RPMI7951 (cell line): ENCODE measurements around the gene LMF2. TPM values are rescaled to one million over a fixed set of nuclear protein-coding genes. Genes with fewer than 3 reads are reported as not detected.

Experiments
- DNase-seq: peaks from one replicate; pipeline ENCODE4 v3.0.0-alpha.2; 2012; ENCODE audit warnings: low read depth
- total RNA-seq: library from RNA; depleted of rRNA; stranded (reverse); fragments of >200 nt; shearing (Covaris generic); gene quantifications from 2 replicates; pipeline ENCODE4 v1.2.3, GENCODE V29; 2014

The LMF2 gene
- total RNA-seq, 1 experiment from 2014 or later, result 20.5 TPM

DNA sequence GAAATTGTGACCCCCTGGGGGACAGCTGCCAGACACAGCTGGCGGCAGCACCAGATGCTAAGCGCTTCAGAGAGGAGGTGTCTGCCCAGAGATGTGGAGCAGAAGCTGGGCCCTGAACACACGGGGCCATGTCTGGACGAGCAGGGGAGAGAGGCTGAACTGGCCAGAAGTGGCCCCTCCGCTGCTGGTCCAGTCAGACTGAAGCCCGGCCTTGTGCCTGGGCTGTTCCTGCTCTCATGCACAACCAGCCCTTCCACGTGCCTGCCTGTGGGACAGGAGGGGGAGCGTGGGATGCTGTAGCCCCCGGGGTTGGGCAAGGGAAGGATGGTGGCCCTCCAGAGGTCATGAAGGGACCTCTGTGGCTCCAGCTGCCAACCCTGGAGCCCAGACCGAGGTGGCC is 24.4 kb downstream of the LMF2 start:
- no peak for DNase-seq

DNA sequence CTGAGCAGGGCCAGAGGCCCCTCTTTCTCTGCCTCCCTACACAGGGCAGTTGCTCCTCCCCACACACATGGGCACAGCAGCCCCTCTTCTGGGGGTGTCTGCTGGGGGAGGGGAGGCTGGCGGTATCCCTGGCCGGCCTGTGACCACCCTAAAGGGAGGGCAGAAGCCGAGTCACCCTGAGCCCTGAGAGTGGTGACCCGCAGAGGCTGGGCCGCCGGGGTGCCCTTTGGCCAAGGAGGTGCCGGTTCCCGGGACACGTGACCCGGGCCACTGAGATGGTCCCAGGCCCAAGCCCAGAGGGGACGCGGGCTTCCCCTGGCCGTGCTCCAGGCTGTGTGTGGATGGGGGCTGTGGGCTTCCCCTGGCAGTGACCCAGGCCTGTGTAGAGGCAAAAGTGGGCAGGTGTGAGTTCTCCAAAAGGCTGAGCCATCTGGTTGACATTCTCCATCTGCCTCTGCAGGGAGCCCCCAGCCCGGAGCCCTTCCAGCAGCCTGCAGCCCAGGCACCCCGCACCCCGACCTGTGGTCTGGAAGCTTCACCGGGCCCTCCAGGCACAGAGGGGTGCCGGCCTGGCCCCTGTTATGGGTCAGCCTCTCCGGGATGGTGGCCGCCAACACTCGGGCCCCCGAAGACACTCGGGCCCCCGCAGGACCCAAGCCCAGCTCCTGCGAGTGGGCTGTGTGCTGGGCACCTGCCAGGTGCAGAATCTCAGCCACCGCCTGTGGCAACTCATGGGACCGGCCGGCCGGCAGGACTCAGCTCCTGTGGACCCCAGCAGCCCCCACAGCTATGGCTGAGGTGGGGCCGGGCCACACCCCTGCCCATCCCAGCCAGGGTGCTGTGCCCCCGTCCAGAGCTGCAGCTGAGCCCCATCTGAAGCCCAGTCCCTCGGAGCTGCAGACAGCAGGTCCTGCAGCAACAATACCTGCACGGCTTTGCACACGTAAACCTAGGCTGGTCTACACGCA is 25.1 kb downstream of the LMF2 start:
- DNase-seq, result no peak

DNA sequence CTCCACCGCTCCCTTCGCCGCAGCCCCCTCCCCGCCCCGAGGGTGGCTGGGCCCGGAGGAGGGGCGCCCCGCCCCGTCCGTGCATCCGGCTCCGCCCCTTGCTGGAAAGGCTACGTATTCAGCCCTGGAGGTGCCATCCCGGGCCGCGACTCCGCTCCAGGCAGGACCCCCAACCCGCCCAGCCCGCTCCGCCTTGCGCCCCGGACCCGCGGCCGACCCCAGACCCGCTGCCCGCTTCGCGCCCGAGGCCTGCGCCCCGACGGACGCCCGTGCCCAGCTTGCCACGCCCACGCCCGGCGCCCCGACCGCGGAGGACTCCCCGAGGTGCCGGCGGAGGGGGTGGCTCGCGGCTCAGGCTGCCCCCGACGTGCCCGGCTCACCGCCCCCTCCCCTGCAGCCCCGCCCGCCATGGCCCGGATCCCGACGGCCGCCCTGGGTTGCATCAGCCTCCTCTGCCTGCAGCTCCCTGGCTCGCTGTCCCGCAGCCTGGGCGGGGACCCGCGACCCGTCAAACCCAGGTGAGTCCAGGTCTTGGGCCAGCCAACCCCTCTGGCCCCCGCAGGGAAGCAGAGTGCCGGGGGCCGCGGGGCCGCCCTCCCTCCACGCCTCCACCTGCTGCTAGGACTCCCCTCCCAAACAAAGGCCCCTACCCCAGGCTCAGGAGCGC is 25.9 kb downstream of the LMF2 start, which contains the start of gene ADM2:
Gene ADM2, plus strand, starts transcription at position 104 of the 667 bp plus-strand sequence. Its CDS starts 305 bp downstream, at position 409.
- DNase-seq, result no peak

DNA sequence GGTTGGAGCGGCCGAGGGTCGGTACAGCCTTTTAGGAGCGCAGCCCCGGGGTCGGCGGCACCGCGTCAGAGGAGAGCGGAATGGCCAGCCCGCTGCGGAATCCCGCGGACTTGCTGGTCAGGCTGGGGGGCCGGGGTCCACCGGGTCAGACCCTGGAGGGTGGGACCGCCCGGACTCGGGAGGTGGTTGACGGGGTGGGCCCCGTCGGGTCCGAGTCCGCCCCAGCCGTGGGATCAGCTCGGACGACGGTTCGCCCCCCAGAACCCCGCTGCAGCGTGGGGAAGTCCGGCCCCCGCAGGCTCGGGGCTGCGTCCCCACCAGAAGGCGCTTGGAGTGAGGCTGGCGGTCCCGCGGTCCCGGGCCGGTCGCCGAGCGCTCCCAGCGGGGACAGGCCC is 26.5 kb downstream of the LMF2 start:
- no peak for DNase-seq

DNA sequence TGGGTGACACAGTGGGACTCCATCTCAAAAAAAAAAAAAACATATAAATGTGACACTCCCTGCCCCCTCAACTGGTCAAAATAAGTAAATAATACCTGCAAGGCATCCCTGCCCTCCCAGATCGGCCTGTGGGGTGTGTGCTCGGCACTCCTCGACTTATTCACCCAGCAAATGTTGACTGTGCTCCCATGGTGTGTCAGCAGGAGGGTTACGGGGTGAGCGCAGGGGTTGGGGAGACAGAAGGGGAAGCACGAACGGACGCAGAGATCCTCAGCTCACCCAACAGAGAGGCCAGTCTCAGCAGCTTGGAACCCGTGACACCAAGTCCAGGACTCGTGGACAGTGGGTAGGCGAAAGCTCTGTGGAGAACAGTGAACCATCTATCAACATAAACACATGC is 27.8 kb downstream of the LMF2 start:
- DNase-seq, result no peak

DNA sequence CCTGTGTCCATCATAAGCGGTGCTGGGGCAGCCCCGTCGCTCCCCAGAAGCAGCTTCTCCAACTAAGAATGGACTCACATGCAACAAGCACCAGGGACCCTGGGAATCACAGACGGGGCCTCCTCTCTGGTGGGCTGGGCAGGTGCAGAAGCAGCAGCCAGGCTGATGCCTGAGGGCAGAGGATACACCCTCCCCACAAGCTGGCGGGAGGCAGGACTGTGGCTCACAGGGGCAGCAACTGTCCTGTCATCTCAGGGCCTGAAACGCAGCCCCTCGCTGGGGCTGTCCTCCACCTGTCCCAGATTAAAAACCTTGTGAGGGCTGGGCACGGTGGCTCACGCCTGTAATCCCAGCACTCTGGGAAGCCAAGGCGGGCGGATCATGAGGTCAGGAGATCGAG is 29.6 kb downstream of the LMF2 start:
- no peak for DNase-seq

DNA sequence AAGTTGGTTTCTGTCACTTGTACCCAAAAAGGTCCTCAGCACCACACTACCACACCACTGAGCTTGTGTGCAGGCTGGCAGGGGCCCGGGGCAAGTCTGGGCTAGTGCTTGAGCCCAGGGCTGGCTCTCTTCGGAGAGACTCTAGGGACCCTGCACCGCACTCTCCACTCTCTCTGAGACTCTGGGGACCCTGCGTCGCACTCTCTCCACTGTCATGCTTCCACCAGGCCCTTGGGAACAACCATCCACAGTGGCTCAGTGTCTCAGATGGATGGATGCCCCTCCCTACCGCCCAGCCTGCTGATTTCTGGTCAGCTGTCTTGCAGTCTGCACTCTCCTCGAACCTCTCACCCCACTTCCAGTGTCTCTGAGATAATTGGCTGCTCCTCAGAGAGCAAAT is 30.6 kb downstream of the LMF2 start:
- DNase-seq, result no peak

DNA sequence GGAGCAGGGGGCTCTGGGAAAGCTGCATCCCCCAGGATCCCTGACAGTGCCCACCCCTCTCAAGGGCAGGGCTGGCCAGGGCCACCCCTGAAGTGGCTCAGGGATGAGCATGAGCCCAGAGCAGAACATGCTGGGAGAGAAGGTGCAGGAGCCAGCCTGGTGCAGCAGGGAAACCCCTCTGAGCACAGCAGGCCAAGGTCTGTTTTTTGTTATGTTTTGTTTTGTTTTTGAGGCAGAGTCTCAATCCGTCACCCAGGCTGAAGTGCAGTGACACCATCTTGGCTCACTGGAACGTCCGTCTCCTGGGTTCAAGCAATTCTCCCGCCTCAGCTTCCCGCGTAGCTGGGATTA is 31.9 kb downstream of the LMF2 start:
- DNase-seq, result no peak

DNA sequence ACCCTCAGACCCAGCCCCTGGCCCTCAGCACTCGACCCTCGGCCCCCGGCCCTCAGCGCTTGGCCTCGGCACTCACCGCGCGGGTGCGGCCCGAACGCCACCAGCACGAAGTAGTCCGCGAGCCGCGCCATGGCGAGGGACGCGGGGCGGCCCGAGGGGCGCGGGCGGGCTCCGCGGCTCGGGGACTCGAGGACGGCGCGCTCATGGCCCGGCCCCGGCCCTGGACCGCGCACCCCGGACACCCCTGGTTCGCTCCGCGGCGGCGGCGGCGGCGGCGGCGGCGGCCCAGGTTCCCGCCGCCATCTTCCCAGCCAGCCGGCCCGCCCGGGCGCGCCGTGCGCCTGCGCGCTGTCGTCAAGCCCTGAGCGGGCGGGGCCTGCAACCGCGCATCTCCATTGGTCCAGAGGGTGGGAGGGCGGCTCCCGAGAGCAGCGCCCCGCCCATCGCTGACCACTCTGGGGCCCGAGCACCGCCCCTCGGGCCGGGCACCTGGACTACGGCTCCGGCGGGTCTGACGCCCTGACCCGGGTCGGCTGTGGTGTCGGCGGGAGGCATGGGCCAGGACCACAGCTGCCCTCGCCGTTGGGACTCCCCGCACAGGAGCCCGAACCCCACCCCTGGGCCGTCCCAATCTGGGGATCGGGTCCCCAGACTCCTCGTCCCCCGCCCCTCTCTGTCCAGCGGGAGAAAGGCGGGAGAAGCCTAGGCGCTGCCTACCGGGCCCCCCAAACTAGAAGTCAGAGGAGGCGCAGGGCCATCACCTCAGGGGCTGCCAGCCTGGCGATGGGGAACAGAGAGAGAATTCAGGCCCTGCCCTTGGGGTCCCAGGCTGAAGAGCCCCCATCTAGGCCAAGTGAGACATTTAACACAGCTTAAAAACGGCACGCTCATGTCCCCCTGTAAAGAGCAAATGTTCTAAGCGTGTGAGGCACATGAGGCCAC is 32.5 kb downstream of the LMF2 start, which contains the start of gene SBF1:
Gene SBF1, minus strand, starts transcription at position 326 of the 942 bp plus-strand sequence. Its CDS starts 195 bp downstream, at position 131.
- peak; percentile 83 for DNase-seq

DNA sequence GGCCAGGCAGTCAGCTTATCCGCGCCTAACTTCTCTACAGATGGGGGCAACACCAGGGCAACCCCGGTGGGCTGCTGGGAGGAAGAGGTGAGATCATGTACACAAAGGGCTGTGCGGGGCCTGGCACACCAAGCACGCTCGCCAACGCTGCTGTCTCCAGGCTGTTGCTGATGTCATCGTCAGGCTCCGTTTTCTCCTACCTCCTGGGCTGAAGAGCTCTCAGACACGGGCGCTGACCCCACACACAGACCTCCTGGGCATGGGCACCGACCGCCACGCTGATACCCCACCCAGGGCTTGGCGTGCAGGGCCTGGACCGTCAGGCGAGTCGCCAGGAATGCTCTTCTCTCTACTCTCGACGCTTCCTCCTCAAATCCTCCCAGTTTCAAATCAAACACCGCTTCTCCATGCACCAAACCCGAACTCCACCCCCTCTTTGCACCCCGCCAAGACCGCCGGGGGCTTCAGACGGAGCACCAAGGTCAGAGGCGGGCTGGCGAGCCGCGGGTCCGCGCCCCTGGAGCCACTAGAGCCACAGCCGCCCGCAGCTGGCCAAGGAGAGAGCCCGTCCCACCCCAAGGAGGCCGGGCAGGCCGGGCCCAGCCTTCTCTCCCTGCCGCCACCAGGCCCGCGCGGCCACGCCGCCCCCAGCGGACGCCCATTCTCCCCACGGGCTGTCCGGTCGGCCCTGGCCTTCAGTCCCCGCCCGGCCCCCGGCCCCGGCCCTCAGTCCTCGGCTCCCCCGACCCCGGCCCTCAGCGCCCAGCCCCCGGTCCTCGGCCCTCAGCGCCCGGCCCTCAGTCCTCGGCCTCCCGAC is 33.4 kb downstream of the LMF2 start:
- DNase-seq, result peak; percentile 41

DNA sequence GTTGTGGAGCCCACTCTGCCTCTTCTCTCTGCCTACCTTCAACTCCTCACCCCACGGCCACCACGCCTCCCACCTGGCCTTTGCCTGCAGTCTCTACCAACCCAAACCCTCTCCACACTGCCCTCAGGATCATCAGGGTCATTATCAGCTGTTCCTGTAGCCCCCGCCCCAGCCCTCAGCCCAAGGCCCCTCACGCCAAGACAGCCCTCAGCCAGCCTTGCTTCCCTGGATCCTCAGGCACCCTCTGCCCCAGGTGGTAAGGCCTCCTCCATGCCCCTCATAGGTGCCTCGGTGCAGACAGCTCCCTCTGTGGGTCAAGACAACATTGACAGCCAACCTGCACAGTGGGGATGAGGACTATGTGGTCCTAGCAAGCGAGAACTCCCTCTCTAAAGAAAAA is 34.4 kb downstream of the LMF2 start:
- no peak for DNase-seq

DNA sequence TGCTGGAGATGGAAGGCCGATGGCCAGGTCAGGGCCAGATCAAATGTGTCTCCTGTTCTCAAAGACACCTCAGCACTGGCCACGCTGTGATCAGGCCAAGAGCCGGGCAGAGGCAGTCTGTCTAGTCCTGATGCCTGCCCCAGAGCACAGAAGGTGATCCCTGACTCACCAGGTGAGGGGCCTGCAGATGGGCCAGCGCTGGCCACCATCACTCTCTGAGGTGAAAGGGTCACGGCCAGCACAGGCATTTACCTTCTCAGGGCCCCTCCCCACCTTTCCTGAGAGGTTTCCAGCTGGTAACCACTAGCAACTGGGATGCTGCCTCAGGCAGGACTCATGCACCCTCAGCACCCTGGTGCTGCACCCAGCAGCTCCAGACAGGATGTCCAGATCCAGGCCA is 35.5 kb downstream of the LMF2 start:
- DNase-seq, result no peak

DNA sequence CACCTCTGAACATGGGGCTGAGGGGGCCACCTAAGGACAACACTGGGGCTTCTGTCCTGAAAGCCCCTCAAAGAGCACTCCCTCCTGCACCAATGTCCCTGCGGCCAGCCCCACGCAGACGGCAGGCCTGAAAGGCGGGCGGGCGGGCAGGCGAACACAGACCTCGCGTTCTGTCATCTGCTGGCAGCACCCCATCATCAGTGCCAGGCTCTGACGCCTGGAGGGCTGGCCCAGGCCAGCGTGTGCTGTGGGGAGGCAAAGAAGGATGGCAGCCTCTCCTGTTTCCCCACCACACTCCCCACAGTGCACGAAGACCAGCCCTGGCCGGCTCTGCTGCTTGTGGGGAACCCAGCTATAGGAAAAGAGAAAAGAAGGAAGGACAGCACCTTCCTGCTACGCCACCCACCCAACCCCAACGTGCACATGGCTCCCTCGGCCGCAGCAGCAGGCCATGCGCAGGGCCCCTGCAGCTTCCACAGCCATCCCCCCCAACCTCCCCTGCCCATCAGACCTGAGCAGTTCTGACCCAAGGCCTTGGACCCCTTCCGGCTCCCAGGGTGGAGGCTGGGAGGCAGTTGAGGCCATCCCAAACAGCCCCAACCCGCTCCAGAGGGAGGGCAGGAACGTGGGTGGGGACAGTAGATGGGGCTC is 36.2 kb downstream of the LMF2 start:
- no peak for DNase-seq

DNA sequence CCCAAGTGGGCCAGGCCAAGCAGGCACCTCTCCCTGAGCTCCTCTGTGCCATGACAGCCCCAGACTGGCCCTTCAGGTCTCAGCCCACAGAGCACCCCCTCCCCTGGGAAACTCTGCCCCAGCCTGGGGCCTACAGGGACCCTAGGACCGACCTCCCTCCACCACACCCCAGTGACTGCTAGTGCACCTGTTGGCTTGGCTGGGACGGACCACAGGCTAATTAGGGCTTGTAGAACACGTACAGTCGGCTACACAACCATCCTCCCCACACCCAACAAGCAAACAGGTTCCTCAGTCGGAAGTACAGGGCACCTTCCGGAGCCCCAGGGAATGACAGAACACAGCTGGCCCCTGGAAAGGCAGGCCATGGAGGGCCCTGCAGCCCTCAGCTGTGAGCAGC is 37.0 kb downstream of the LMF2 start:
- DNase-seq, result no peak

DNA sequence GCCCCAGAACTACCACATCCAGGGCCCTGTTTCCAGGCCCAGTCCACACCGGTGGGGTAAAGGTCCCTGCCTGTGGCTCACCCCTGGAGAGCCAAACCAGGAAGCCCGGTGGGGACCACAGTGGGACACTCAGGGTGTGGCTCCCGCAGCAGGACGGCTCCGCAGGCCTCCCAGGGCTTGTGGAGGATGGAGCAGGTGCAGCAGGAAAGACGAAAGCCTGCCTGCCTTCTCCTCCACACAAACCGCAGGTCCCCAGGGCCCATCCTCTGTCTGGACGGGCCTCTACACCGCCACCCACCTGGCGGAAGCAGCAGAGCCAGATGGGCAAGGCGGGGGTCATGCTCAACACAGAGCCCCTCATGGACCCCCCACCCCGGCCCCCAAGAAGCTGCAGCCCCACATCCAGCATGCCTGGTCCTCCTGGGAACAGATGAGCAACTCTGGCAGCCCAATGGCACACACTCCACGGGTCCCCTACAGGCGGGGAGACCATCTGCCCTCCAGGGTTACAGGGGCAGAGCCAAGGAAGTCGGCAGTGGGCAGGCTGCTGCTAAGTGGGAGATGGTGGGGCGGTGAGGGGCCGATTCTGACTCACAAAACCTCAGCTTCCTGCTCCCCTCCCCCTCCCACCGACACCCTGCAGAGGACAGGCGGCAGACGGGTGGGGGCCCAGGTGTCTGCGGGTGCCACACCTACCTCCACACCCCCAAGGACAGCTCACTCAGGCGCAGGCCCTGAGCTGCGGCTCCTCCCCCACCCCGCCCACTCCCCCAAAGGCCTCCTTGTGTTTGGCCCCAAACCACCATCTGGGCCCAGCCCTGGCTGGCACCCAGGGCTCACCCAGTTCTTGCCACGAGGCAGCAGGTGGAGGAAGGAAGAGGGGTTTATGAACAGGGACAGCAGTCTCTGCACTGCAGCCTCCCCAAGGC is 37.9 kb downstream of the LMF2 start:
- DNase-seq, result peak; percentile 69

DNA sequence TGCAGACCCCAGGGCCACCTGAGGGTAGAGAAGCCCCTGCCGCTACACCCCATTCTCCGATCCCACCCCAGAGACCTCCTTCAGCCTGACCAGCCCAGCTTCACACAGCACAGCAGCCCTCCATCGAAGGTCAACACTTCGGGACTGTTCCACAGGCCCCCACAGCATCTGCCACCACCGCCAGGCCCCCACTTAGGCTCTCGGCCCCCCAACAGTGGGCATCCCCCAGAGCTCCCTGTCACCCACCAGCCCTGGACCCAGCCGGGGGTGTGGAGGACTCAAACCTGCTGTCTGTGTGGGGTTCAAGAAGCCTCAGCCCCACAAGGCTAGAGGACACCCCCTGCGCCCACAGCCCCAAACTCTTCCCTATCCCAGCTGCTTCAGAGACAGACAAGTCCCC is 38.9 kb downstream of the LMF2 start:
- no peak for DNase-seq

DNA sequence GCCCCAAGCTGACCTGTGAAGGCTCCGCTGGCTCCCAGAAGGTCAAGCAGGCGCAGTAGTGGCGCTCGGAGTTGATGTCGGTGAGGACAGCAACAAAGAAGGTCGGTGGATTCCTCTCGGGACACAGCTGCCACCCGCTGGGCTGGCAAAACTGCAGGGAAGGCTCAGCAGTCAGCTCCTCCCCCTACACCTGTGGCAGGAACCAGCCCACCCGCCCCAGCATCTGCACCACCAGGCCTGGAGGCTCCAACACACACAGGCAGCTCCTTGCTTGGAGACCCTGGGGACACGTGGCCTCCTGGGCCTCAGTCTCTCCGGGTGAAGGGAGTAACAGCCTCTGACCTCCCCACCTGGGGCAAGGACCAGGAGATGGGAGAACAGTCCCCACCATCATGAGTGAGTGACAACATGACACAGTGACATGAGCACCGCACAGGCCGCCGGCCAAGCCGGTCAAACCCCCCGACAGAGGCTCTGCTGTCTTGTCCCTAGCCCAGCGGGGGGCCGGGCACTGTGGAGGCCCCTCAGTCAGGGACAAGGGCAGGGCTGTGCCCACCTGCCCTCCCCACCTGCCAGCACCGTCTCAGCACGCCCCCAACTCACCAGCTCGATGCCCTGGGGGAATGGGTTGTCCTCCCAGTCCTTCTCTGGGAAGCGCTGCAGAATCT is 39.6 kb downstream of the LMF2 start:
- DNase-seq, result no peak

DNA sequence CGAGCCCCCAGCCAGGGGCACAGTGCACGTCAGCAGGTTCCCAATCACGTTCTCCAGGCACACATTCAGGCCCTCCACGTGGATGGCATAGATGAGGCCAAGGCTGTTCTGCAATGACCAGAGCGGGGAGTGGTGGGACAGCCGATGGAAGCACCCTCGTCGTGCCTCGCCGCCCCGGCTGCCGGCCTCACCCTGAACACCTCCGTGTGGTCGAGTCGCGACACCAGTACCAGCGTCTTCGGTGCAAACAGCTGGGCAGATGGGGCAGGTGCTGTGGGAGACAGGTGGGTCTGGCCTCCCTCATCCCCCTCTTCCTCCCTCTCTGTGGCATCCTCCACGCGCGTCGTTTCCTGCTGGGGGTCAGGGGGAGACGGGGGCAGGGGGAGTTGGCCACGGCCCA is 40.2 kb downstream of the LMF2 start:
- DNase-seq, result no peak
